HG02623 (cell line): ENCODE results near the gene ST8SIA1.
"Not testable (repeated sequence)": the region's sequence is repeated elsewhere in the genome, so short reads cannot be mapped to it uniquely, and the experiment has no call there.

ENCODE experiments used
- ATAC-seq: cut with Tn5 transposase; IDR thresholded peaks from one replicate; pipeline ENCODE4 v1.9.1; 2021; ENCODE audit warnings: moderate library complexity; ENCODE audit not compliant: unreplicated experiment

The ST8SIA1 gene

GRCh38 chr12:22180705-22181104 lies 153.8 kb downstream of the ST8SIA1 start:
- no peak for ATAC-seq

- no peak for ATAC-seq
These were observed 161.3 kb downstream of the ST8SIA1 start for GRCh38 chr12:22173177-22173576.

- ATAC-seq = no peak
These were observed 162.0 kb downstream of the ST8SIA1 start for GRCh38 chr12:22172501-22172900.

GRCh38 chr12:22169376-22169775 lies 165.1 kb downstream of the ST8SIA1 start:
- ATAC-seq = no peak

- no peak for ATAC-seq
These were observed 170.4 kb downstream of the ST8SIA1 start for GRCh38 chr12:22164139-22164538.

GRCh38 chr12:22163594-22163993 lies 170.9 kb downstream of the ST8SIA1 start:
- no peak for ATAC-seq

- ATAC-seq = no peak
These were observed 174.0 kb downstream of the ST8SIA1 start for GRCh38 chr12:22160396-22161003.

GRCh38 chr12:22149286-22149685 lies 185.2 kb downstream of the ST8SIA1 start:
- ATAC-seq = not testable (repeated sequence)

GRCh38 chr12:22146686-22147085 lies 187.8 kb downstream of the ST8SIA1 start:
- not testable (repeated sequence) for ATAC-seq
